ENCODE data around the gene TGFBR2. TPM values are rescaled to one million over a fixed set of nuclear protein-coding genes. Genes with fewer than 3 reads are reported as not detected.

TGFBR2 gene
- total RNA-seq, 1 donor from 2014 or later: 26.1 TPM

DNA sequence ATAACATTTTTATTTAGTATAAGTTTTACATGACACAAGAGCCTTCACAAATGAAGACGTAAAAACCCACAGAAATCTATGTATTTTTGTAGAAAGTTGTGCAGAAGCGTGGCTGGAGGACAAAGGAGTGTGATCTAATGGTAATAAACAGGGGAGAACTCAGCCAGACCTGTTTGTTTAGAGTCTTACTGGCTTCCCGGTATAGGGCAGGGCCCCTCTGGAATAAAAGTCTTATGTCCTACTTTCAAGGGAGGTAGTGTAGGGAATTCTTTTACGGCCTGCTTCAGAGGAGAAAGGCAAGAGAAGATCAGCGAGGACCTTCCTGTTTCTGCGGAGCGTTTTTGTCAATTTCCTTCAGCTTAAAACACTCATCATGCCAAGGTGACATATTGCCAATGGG lies 103.6 kb downstream of the TGFBR2 start:
- H3K27ac Mint-ChIP-seq: no peak overlapping the region
- TF ChIP-seq CTCF (conservative IDR thresholded peaks at IDR 0.05): no peak

DNA sequence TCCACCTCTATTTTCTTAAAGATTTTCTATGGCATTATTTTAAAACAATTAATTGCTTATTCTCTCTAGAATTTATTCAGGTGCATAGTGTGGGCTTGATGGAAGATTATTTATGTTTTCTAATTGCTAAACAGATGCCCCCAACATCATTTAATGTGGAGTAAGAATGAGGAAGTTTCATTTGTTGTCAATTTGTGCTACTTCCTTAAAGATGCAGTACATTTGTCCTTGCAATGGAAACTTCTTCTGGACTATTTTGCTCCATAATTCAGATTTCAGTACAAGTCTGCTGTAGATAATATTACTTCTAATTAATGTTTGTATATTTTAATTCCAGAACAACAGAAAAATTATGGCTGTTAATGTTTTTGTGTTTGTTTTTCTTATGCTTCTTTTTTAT lies 104.8 kb downstream of the TGFBR2 start:
- no peak for DNase-seq (ENCODE audit: extremely low spot score, unreplicated experiment)
- H3K27me3 Mint-ChIP-seq: no peaks in the 10 kb centered on the region
- peaks cover 5% of the 10 kb centered on the region for H3K9me3 Mint-ChIP-seq
- no peak overlapping the region for H3K27ac Mint-ChIP-seq
- TF ChIP-seq CTCF (conservative IDR thresholded peaks at IDR 0.05): no peak
- H3K4me1 Mint-ChIP-seq (ENCODE audit: unreplicated experiment): no peaks in the 10 kb centered on the region
- H3K4me3 Mint-ChIP-seq: no peak overlapping the region
- peaks cover 3% of the 10 kb centered on the region for H3K36me3 Mint-ChIP-seq

More for the DNA sequence above, 103.6 kb downstream of the TGFBR2 start:
- H3K36me3 Mint-ChIP-seq: peaks cover 3% of the 10 kb centered on the region
- H3K4me3 Mint-ChIP-seq: no peak overlapping the region
- no peaks in the 10 kb centered on the region for H3K4me1 Mint-ChIP-seq (ENCODE audit: unreplicated experiment)
- peaks cover 10% of the 10 kb centered on the region for H3K9me3 Mint-ChIP-seq
- no peaks in the 10 kb centered on the region for H3K27me3 Mint-ChIP-seq
- no peak for DNase-seq (ENCODE audit: extremely low spot score, unreplicated experiment)

GRCh38 chr3:30711867-30712266 lies 105.5 kb downstream of the TGFBR2 start:
- H3K9me3 Mint-ChIP-seq: no peaks in the 10 kb centered on the region
- H3K4me3 Mint-ChIP-seq: no peak overlapping the region
- H3K36me3 Mint-ChIP-seq: peaks cover 3% of the 10 kb centered on the region
- no peaks in the 10 kb centered on the region for H3K4me1 Mint-ChIP-seq (ENCODE audit: unreplicated experiment)
- H3K27me3 Mint-ChIP-seq: no peaks in the 10 kb centered on the region
- no peak for TF ChIP-seq CTCF (conservative IDR thresholded peaks at IDR 0.05)
- no peak overlapping the region for H3K27ac Mint-ChIP-seq
- DNase-seq (ENCODE audit: extremely low spot score, unreplicated experiment): no peak

DNA sequence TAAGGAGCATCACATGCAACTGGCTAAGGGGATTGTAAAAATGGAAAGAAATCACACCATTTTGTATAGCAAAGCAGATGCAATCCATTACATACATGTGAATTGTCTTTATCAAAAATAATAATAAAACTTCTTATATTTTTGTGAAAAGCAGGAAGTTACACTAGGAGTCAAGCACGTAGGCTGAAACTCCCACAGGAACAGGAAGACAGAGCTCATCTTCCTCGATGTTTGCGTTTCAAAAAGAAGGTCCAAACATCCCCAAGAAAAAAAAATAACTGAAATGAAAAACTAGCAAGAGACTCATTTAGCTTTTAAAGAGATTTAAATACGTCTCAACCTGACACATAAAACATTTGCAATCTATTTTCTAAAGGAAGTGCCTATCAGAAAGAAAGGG lies 106.6 kb downstream of the TGFBR2 start:
- H3K9me3 Mint-ChIP-seq: no peaks in the 10 kb centered on the region
- no peak for TF ChIP-seq CTCF (conservative IDR thresholded peaks at IDR 0.05)
- H3K4me1 Mint-ChIP-seq (ENCODE audit: unreplicated experiment): no peaks in the 10 kb centered on the region
- DNase-seq (ENCODE audit: extremely low spot score, unreplicated experiment): no peak
- no peak overlapping the region for H3K4me3 Mint-ChIP-seq
- H3K27me3 Mint-ChIP-seq: no peaks in the 10 kb centered on the region
- no peak overlapping the region for H3K27ac Mint-ChIP-seq
- no peaks in the 10 kb centered on the region for H3K36me3 Mint-ChIP-seq

- Mint-ChIP-seq H3K9me3 (no peaks in the 10 kb centered on the region), H3K4me1 (ENCODE audit: unreplicated experiment) (no peaks in the 10 kb centered on the region), H3K27ac (no peak overlapping the region), H3K4me3 (no peak overlapping the region), H3K36me3 (no peaks in the 10 kb centered on the region), H3K27me3 (no peaks in the 10 kb centered on the region)
- TF ChIP-seq CTCF (conservative IDR thresholded peaks at IDR 0.05): no peak
- DNase-seq (ENCODE audit: extremely low spot score, unreplicated experiment): no peak
Measured at GRCh38 chr3:30713885-30714503, 107.6 kb downstream of the TGFBR2 start.

DNA sequence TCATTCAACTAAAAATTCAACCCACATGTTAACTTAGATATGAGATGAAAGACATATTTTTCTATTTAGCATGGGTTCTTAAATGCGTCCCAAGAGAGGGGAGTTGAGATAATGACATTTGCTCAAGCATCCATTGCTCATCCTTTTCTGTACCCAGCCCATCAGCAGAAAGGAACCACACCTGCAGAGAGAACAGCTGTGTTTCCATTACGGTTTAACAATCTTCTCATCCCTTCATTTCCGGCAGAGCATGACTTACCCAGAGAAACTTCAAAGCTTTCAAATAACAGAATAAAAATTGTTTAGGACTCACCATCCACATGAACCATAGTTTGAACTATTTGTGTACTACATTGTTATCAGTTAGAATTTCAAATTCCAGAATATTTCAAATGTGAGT lies 113.1 kb downstream of the TGFBR2 start:
- no peak for TF ChIP-seq CTCF (conservative IDR thresholded peaks at IDR 0.05)
- Mint-ChIP-seq H3K27ac (no peak overlapping the region), H3K4me3 (no peak overlapping the region)

More for the DNA sequence above, 113.1 kb downstream of the TGFBR2 start:
- Mint-ChIP-seq H3K9me3 (peaks cover 5% of the 10 kb centered on the region), H3K4me1 (ENCODE audit: unreplicated experiment) (peaks cover 4% of the 10 kb centered on the region), H3K27me3 (no peaks in the 10 kb centered on the region), H3K36me3 (no peaks in the 10 kb centered on the region)
- DNase-seq (ENCODE audit: extremely low spot score, unreplicated experiment): no peak
